ENCODE results near the gene ATP2A1.
A peak's percentile ranks its signal among the peaks of the same experiment; 100 is the strongest.

The ATP2A1 gene

DNA sequence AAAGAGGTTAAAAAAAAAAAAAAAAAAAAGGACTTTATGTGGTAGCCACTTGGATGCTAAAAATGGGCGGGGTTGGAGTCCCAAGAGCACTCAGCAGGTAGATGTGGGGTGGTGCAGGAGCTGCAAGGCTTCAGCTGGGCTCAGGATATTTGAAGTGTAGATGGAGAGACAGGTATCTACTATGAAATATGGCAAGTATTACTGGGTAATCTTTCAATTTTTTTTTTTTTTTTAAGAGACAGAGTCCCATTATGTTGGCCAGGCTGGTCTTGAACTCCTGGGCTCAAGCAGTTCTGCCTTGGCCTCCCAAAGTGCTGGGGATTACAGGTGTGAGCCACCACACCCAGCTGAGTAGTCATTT lies 39.8 kb upstream of the ATP2A1 start:
- Histone ChIP-seq H3K9ac (ENCODE audit: low read length in 5 of 5) (no peak overlapping the region), H3K36me3 (ENCODE audit: control insufficient read depth in 5 of 5, insufficient read depth in 5 of 5, low read length in 5 of 5) (peaks cover 3 to 68% (median 64%) of the 10 kb centered on the region in 5 donors), H3K4me1 (ENCODE audit: control insufficient read depth in 5 of 5, insufficient read depth in 5 of 5, low read length in 5 of 5) (peaks cover 0 to 12% (median 8%) of the 10 kb centered on the region in 5 donors), H3K9me3 (ENCODE audit: control insufficient read depth in 5 of 5, low read length in 5 of 5) (no peaks in the 10 kb centered on the region), H3K4me3 (ENCODE audit: low read depth in 1 of 5, low read length in 5 of 5) (no peak overlapping the region), H3K27me3 (ENCODE audit: control insufficient read depth in 5 of 5, insufficient read depth in 4 of 5, low read length in 5 of 5) (no peaks in the 10 kb centered on the region), H3K27ac (ENCODE audit: low read depth, low read length) (no peak overlapping the region)

DNA sequence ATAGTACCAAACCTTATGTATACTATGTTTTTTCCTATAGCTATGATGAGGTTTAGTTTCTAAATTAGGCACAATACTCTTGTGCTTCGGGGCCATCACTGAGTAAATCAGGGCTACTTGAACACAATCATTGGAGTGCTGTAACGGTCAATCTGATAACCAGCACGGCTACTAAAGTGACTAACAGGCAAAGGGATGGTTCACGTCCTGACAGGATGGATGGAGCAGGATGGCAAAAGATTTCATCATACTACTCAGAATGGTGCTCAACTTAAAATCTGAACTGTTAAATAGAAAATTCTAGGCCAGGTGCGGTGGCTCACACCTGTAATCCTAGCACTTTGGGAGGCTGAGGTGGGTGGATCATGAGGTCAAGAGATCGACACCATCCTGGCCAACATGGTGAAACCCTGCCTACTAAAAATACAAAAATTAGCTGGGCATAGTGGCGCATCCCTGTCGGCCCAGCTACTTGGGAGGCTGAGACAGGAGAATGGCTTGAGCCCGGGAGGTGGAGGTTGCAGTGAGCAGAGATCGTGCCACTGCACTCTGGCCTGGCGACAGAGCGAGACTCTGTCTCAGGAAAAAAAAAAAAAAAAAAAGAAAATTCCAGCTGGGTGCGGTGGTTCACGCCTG lies 39.2 kb upstream of the ATP2A1 start:
- peaks cover 0 to 12% (median 8%) of the 10 kb centered on the region in 5 donors for H3K4me1 ChIP-seq (ENCODE audit: control insufficient read depth in 5 of 5, insufficient read depth in 5 of 5, low read length in 5 of 5)
- no peaks in the 10 kb centered on the region for H3K9me3 ChIP-seq (ENCODE audit: control insufficient read depth in 5 of 5, low read length in 5 of 5)
- H3K4me3 ChIP-seq (ENCODE audit: low read depth in 1 of 5, low read length in 5 of 5) = no peak overlapping the region
- no peak overlapping the region for H3K27ac ChIP-seq (ENCODE audit: low read depth, low read length)
- no peaks in the 10 kb centered on the region for H3K27me3 ChIP-seq (ENCODE audit: control insufficient read depth in 5 of 5, insufficient read depth in 4 of 5, low read length in 5 of 5)
- H3K36me3 ChIP-seq (ENCODE audit: control insufficient read depth in 5 of 5, insufficient read depth in 5 of 5, low read length in 5 of 5) = peaks cover 0 to 68% (median 64%) of the 10 kb centered on the region in 5 donors
- no peak overlapping the region for H3K9ac ChIP-seq (ENCODE audit: low read length in 5 of 5)

DNA sequence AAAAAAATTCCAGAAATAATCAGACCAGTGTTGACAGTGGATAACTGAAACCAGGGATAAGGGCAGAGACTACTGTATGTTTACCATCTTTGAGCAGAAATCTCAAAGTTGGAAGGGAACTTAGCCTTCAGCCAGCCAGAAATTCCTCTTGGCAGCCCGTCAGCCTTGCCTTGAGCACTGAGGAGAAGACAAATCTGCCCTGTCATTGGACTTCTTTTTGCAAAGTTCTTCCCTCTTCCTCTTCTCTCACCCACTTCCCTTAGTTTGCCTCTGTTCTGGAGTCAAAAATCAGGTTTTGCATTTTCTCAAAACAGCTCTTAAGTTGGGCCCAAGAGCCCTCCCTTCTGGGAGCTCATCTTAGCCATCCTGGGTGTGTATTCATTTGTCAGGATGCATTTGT lies 38.4 kb upstream of the ATP2A1 start:
- Histone ChIP-seq H3K4me3 (ENCODE audit: low read depth in 1 of 5, low read length in 5 of 5) (no peak overlapping the region), H3K9me3 (ENCODE audit: control insufficient read depth in 5 of 5, low read length in 5 of 5) (no peaks in the 10 kb centered on the region), H3K27ac (ENCODE audit: low read depth, low read length) (peak overlapping the region; percentile 23), H3K4me1 (ENCODE audit: control insufficient read depth in 5 of 5, insufficient read depth in 5 of 5, low read length in 5 of 5) (peaks cover under 1 to 15% (median 11%) of the 10 kb centered on the region in 5 donors), H3K9ac (ENCODE audit: low read length in 5 of 5) (peak overlapping the region in 1 of 5 donors; percentile 37), H3K27me3 (ENCODE audit: control insufficient read depth in 5 of 5, insufficient read depth in 4 of 5, low read length in 5 of 5) (no peaks in the 10 kb centered on the region), H3K36me3 (ENCODE audit: control insufficient read depth in 5 of 5, insufficient read depth in 5 of 5, low read length in 5 of 5) (peaks cover 0 to 68% (median 64%) of the 10 kb centered on the region in 5 donors)

DNA sequence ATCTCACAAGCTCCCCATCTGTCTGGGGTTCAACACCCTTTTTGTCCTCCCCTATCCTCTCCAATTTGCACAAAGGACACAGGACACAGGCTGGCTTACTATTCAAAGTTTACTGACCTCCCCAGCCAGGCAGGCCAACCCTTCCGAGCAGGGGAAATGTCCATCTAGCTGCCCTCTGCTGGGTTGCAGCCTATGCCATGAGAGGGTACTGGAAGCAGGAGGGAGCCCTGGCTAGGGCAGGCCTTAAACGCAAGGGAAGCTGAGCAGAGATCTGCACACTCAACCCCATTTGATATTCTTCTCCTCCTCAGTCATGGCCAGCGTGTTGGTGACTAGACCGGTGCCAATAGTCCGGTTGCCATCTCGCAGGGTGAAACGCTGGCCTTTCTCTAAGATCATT lies 35.6 kb upstream of the ATP2A1 start:
- peaks cover 0 to 43% (median 39%) of the 10 kb centered on the region in 5 donors for H3K36me3 ChIP-seq (ENCODE audit: control insufficient read depth in 5 of 5, insufficient read depth in 5 of 5, low read length in 5 of 5)
- no peak overlapping the region for H3K4me3 ChIP-seq (ENCODE audit: low read depth in 1 of 5, low read length in 5 of 5)
- H3K27ac ChIP-seq (ENCODE audit: low read depth, low read length) = no peak overlapping the region
- no peak overlapping the region for H3K9ac ChIP-seq (ENCODE audit: low read length in 5 of 5)
- no peaks in the 10 kb centered on the region for H3K9me3 ChIP-seq (ENCODE audit: control insufficient read depth in 5 of 5, low read length in 5 of 5)
- H3K27me3 ChIP-seq (ENCODE audit: control insufficient read depth in 5 of 5, insufficient read depth in 4 of 5, low read length in 5 of 5) = no peaks in the 10 kb centered on the region
- H3K4me1 ChIP-seq (ENCODE audit: control insufficient read depth in 5 of 5, insufficient read depth in 5 of 5, low read length in 5 of 5) = peaks cover 6 to 37% (median 32%) of the 10 kb centered on the region in 5 donors

DNA sequence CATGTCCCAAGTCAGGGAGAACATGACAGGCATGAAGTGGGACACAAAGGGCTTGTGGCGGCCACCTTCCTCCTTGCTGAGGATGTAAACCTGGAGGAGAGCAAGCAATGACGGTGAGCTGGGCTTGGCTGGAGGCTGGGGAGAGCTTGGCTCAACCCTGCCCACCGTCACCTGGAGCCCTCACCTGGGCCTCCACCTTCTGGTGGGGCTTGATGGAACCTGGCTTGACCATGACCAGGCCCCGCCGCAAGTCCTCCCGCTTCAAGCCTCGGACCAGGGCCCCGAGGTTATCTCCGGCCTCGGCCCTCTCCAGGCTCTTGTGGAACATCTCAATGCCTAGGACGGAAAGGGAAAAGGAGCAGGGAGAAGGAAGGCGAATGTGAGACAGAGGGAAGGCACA lies 34.5 kb upstream of the ATP2A1 start:
- H3K36me3 ChIP-seq (ENCODE audit: control insufficient read depth in 5 of 5, insufficient read depth in 5 of 5, low read length in 5 of 5) = peaks cover 0 to 34% (median 32%) of the 10 kb centered on the region in 5 donors
- H3K27me3 ChIP-seq (ENCODE audit: control insufficient read depth in 5 of 5, insufficient read depth in 4 of 5, low read length in 5 of 5) = no peaks in the 10 kb centered on the region
- H3K9ac ChIP-seq (ENCODE audit: low read length in 5 of 5) = no peak overlapping the region

DNA sequence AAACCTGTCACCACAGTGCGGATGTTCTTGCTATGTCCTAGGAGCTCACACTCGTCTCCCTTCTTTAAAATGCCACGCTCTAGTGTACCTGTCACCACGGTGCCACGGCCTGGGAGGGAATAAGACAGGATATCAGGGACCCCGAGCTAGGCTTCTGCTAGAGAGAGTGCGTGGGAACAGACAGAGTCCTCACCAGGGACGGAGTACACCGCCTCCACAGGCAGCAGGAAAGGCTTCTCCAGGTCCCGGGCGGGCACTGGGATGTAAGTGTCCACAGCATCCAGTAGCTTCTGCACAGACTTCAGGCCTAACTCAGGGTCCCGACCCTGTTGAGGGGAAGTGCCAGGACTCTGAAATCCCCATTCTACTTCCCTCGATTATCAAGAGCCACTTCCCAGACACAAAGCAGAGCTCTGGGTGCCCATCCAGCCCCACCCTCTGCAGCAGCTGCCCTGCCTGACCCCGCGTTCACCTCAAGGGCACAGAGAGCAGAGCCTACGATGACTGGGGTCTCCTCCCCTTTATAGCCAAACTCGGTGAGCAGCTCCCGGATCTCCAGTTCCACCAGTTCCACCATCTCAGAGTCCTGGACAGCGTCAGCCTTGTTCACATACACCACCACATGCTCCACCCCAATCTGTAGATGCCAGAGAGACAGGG lies 33.9 kb upstream of the ATP2A1 start:
- H3K9ac ChIP-seq (ENCODE audit: low read length in 5 of 5) = peak overlapping the region in 2 of 5 donors; percentile 92 to 99
- H3K9me3 ChIP-seq (ENCODE audit: control insufficient read depth in 5 of 5, low read length in 5 of 5) = no peaks in the 10 kb centered on the region
- no peak overlapping the region for H3K4me3 ChIP-seq (ENCODE audit: low read depth in 1 of 5, low read length in 5 of 5)
- no peak overlapping the region for H3K27ac ChIP-seq (ENCODE audit: low read depth, low read length)
- H3K4me1 ChIP-seq (ENCODE audit: control insufficient read depth in 5 of 5, insufficient read depth in 5 of 5, low read length in 5 of 5) = peaks cover 6 to 33% (median 32%) of the 10 kb centered on the region in 5 donors
- H3K36me3 ChIP-seq (ENCODE audit: control insufficient read depth in 5 of 5, insufficient read depth in 5 of 5, low read length in 5 of 5) = peaks cover 0 to 33% (median 32%) of the 10 kb centered on the region in 5 donors
- no peaks in the 10 kb centered on the region for H3K27me3 ChIP-seq (ENCODE audit: control insufficient read depth in 5 of 5, insufficient read depth in 4 of 5, low read length in 5 of 5)

More for the DNA sequence above, 34.5 kb upstream of the ATP2A1 start:
- Histone ChIP-seq H3K4me3 (ENCODE audit: low read depth in 1 of 5, low read length in 5 of 5) (no peak overlapping the region), H3K27ac (ENCODE audit: low read depth, low read length) (no peak overlapping the region), H3K9me3 (ENCODE audit: control insufficient read depth in 5 of 5, low read length in 5 of 5) (no peaks in the 10 kb centered on the region), H3K4me1 (ENCODE audit: control insufficient read depth in 5 of 5, insufficient read depth in 5 of 5, low read length in 5 of 5) (peaks cover 6 to 37% (median 32%) of the 10 kb centered on the region in 5 donors)

DNA sequence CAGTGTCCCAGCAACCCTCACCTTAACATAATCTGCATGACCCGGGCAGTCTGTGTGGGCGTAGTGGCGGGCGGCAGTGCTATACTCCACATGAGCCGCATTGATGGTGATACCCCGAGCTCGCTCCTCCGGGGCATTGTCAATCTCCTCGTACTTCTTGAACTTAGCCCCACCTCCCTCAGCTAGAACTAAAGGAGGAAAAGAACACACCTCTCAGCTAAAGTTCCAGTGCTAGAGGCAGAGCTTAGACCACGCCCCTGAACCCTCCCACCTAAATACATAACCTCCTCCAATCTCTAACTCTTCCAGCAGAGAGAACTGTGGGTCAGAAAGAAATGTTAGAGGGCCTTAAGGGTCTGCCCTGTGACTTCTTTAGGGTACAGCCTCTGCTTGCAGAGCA lies 33.0 kb upstream of the ATP2A1 start:
- H3K9me3 ChIP-seq (ENCODE audit: control insufficient read depth in 5 of 5, low read length in 5 of 5) = no peaks in the 10 kb centered on the region
- peaks cover 0 to 33% (median 32%) of the 10 kb centered on the region in 5 donors for H3K36me3 ChIP-seq (ENCODE audit: control insufficient read depth in 5 of 5, insufficient read depth in 5 of 5, low read length in 5 of 5)
- H3K9ac ChIP-seq (ENCODE audit: low read length in 5 of 5) = peak overlapping the region; percentile 68 to 99 (median 94)
- peaks cover 6 to 25% (median 24%) of the 10 kb centered on the region in 5 donors for H3K4me1 ChIP-seq (ENCODE audit: control insufficient read depth in 5 of 5, insufficient read depth in 5 of 5, low read length in 5 of 5)
- H3K4me3 ChIP-seq (ENCODE audit: low read depth in 1 of 5, low read length in 5 of 5) = peak overlapping the region; percentile 83 to 99 (median 93)
- H3K27me3 ChIP-seq (ENCODE audit: control insufficient read depth in 5 of 5, insufficient read depth in 4 of 5, low read length in 5 of 5) = no peaks in the 10 kb centered on the region
- peak overlapping the region; percentile 88 for H3K27ac ChIP-seq (ENCODE audit: low read depth, low read length)

DNA sequence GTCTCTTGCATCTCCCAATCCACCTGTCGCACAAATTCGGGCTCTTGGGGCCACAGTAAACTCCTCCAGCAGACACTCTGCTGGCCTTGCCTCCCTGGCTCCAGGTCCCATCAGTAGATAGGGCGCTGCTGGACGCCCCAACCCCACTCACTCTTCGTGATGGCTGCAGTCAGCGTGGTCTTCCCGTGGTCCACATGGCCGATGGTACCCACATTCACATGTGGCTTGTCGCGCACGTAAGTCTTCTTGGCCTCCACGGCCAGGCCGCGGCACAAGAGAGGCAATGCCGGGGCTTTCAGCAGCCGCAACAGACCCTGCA lies 32.6 kb upstream of the ATP2A1 start:
- H3K4me3 ChIP-seq (ENCODE audit: low read depth in 1 of 5, low read length in 5 of 5) = peak overlapping the region; percentile 83 to 99 (median 93)
- H3K4me1 ChIP-seq (ENCODE audit: control insufficient read depth in 5 of 5, insufficient read depth in 5 of 5, low read length in 5 of 5) = peaks cover 6 to 25% (median 24%) of the 10 kb centered on the region in 5 donors
- peaks cover 0 to 33% (median 32%) of the 10 kb centered on the region in 5 donors for H3K36me3 ChIP-seq (ENCODE audit: control insufficient read depth in 5 of 5, insufficient read depth in 5 of 5, low read length in 5 of 5)
- H3K9ac ChIP-seq (ENCODE audit: low read length in 5 of 5) = peak overlapping the region; percentile 68 to 99 (median 94)
- peak overlapping the region; percentile 88 for H3K27ac ChIP-seq (ENCODE audit: low read depth, low read length)
- no peaks in the 10 kb centered on the region for H3K27me3 ChIP-seq (ENCODE audit: control insufficient read depth in 5 of 5, insufficient read depth in 4 of 5, low read length in 5 of 5)
- H3K9me3 ChIP-seq (ENCODE audit: control insufficient read depth in 5 of 5, low read length in 5 of 5) = no peaks in the 10 kb centered on the region

DNA sequence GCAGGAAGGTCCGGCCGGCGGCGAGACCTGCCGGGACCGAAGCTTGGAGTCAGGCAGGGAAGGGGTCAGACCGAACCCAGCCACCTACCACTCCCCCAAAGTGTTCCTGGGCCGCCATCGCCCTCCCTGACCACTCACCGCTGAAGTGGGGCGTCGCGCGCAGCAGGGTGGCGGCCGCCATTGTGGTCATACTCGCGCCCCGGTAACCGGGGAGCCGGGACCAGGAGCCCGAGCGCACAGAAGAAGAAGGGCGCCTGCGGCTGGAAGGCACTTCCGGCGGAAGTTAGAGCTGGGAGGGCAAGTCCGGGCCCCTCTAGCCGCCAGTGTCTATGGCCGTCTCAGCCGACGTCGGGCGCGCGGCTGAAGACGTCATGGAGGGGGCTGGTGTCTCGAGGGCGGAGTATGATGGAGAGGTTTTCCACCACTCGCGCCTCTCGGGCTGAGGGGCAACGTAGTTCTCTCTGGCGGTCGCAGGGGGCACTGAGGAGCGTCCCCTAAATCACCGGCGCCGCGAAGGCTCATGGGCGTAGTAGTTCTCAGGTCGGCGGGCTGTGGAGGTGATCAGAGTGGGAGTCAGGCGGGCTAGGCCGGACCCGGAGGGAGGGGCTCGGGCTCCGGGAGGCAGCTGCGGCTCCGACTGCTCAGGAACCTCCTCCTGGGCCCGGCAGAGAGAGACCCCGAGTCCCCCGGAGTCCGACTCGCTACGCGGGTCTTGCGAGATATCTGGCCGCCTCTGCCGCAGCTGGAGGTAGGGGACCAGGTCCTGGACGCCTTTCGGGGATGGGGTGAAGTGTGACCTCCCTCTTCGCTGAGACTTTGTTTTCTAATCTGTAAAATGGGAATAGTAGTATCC lies 32.0 kb upstream of the ATP2A1 start, which contains the start of gene TUFM:
Gene TUFM, minus strand, starts transcription at position 269 of the 853 bp plus-strand sequence. Its CDS starts 79 bp downstream, at position 190.
- no peaks in the 10 kb centered on the region for H3K9me3 ChIP-seq (ENCODE audit: control insufficient read depth in 5 of 5, low read length in 5 of 5)
- H3K36me3 ChIP-seq (ENCODE audit: control insufficient read depth in 5 of 5, insufficient read depth in 5 of 5, low read length in 5 of 5) = peaks cover 0 to 33% (median 32%) of the 10 kb centered on the region in 5 donors
- H3K4me1 ChIP-seq (ENCODE audit: control insufficient read depth in 5 of 5, insufficient read depth in 5 of 5, low read length in 5 of 5) = peaks cover 6 to 25% (median 24%) of the 10 kb centered on the region in 5 donors
- H3K27me3 ChIP-seq (ENCODE audit: control insufficient read depth in 5 of 5, insufficient read depth in 4 of 5, low read length in 5 of 5) = no peaks in the 10 kb centered on the region
- peak within 1 kb of the TSS; percentile 88 for H3K27ac ChIP-seq (ENCODE audit: low read depth, low read length)
- H3K9ac ChIP-seq (ENCODE audit: low read length in 5 of 5) = peak within 1 kb of the TSS; percentile 68 to 99 (median 94)
- H3K4me3 ChIP-seq (ENCODE audit: low read depth in 1 of 5, low read length in 5 of 5) = peak within 1 kb of the TSS; percentile 83 to 99 (median 93)

Measured in subcutaneous abdominal adipose tissue (tissue), 5 donors.